MM.1S (cell line): ENCODE results near the gene MAP3K5.

Experiments used
- EZH2 ChIP-seq: fragments of 300-600 bp; sonication (generic); optimal IDR thresholded peaks from 2 replicates; pipeline ENCODE3; 2017; ENCODE audit warnings: low read depth, mild to moderate bottlenecking, antibody characterized with exemption, low read length, mixed read lengths
- TF ChIP-seq, protein P1 (sequence below): fragments of 300-600 bp; sonication (generic); IDR thresholded peaks from 2 replicates; pipeline ENCODE4 v1.5.1; 2016; ENCODE audit warnings: antibody characterized with exemption, low read length, mixed read lengths

DNA sequence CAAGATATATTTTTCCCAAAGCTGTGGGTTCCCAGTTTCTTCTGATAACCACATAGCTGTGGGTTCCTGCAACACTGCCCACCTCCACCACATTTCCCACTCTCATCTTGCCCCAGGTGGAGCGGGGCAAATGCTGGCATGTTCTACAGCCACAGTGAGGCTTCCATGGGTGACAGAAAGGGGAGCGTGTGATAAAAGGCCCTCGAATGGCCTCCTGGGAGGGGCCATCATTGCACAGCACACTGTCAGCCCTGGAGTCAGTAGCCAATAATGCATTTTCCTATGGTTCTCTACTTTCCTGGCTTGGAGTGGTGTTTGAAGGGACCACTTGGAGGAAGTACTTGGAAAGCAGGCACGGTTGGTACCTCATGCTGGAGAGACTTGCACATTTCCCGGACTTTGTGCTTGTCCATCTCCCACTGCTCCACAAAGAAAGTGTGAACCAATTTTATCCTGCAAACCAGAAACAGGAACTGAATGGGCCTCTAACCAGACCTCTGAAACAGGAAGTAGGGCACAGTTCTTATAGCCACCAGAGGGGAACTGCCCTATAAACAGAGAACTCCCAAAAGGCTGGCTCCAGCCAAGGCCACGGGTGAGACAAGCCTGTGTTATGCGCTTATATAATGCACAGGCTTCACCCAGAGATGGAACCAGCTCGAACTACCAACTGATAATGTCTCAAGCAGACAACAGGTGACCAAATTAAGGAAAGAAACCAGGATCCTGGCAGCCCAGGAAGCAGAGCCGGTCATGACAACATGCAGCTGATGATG, 8.6 kb downstream of the MAP3K5 start:
- TF ChIP-seq, protein P1, sequence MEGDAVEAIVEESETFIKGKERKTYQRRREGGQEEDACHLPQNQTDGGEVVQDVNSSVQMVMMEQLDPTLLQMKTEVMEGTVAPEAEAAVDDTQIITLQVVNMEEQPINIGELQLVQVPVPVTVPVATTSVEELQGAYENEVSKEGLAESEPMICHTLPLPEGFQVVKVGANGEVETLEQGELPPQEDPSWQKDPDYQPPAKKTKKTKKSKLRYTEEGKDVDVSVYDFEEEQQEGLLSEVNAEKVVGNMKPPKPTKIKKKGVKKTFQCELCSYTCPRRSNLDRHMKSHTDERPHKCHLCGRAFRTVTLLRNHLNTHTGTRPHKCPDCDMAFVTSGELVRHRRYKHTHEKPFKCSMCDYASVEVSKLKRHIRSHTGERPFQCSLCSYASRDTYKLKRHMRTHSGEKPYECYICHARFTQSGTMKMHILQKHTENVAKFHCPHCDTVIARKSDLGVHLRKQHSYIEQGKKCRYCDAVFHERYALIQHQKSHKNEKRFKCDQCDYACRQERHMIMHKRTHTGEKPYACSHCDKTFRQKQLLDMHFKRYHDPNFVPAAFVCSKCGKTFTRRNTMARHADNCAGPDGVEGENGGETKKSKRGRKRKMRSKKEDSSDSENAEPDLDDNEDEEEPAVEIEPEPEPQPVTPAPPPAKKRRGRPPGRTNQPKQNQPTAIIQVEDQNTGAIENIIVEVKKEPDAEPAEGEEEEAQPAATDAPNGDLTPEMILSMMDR = no peak
- TF ChIP-seq EZH2 = no peak
